Gastrocnemius medialis (tissue), 4 donors: ENCODE results near the gene HIRA.

Experiments used
- CTCF ChIP-seq, 5 experiments: fragments of 450-650 bp in 3 of 5; fragments of 200-600 bp in 2 of 5; sonication (generic) in 2 of 5; IDR thresholded peaks in 4 of 5; conservative IDR thresholded peaks in 1 of 5; 1 replicate in 4 of 5; 2 replicates in 1 of 5; pipeline ENCODE4 v1.5.1; 2016 to 2019; ENCODE audit warnings: antibody characterized with exemption in 5 of 5, mild to moderate bottlenecking in 3 of 5, moderate library complexity in 3 of 5
- POLR2A ChIP-seq, 2 donors: fragments of 450-650 bp; IDR thresholded peaks; one replicate each; pipeline ENCODE4 v1.6.1; 2017; ENCODE audit warnings: antibody characterized with exemption in 2 of 2, mild to moderate bottlenecking in 2 of 2, moderate library complexity in 2 of 2

- TF ChIP-seq CTCF (IDR thresholded peaks at IDR 0.05 in 4 of 5, conservative IDR thresholded peaks at IDR 0.05 in 1 of 5) (no peak), POLR2A (IDR thresholded peaks at IDR 0.05) (no peak)
Measured at GRCh38 chr22:19446603-19447329, 15.2 kb upstream of the HIRA start.
